ENCODE data around the gene SGCA. TPM values are rescaled to one million over a fixed set of nuclear protein-coding genes. Genes with fewer than 3 reads are reported as not detected.

SGCA gene
- total and polyA plus RNA-seq, 2 of the 13 experiments (the other 11 are each of a cell fraction or from before 2014, with no cell fraction given): not detected

- TF ChIP-seq TCF12 (IDR thresholded peaks at IDR 0.05) (no peak), TCF12 (CRISPR knock-in tag; IDR thresholded peaks at IDR 0.05) (no peak), RAD51 (IDR thresholded peaks at IDR 0.05; ENCODE audit: borderline replicate concordance) (no peak), ZNF678 (CRISPR knock-in tag; IDR thresholded peaks at IDR 0.05) (no peak), GMEB2 (CRISPR knock-in tag; IDR thresholded peaks at IDR 0.05; ENCODE audit: low read depth) (no peak), CSRNP1 (CRISPR knock-in tag; IDR thresholded peaks at IDR 0.05) (peak; percentile 62; the same call in 1 of the 2 replicates), ZNF468 (CRISPR knock-in tag; IDR thresholded peaks at IDR 0.05) (no peak), ZNF713 (CRISPR knock-in tag; IDR thresholded peaks at IDR 0.05) (no peak), ZC3H13 (CRISPR knock-in tag; IDR thresholded peaks at IDR 0.05) (0 out of 2 replicates have a peak, but pooled peaks have one; percentile 23), MXD3 (CRISPR knock-in tag; IDR thresholded peaks at IDR 0.05) (peak; percentile 56; the same call in 1 of the 2 replicates), CENPT (CRISPR knock-in tag; IDR thresholded peaks at IDR 0.05; ENCODE audit: low read depth) (no peak), NCOR1 (IDR thresholded peaks at IDR 0.05; ENCODE audit: borderline replicate concordance, low read length) (no peak), MIXL1 (CRISPR knock-in tag; IDR thresholded peaks at IDR 0.05) (no peak), NCOA2 (CRISPR knock-in tag; IDR thresholded peaks at IDR 0.05) (0 out of 2 replicates have a peak, but pooled peaks have one; percentile 18), TEAD2 (CRISPR knock-in tag; IDR thresholded peaks at IDR 0.05) (no peak), ZNF781 (CRISPR knock-in tag; IDR thresholded peaks at IDR 0.05; ENCODE audit: borderline replicate concordance, not compliant biosample characterization) (no peak), SNAPC4 (CRISPR knock-in tag; IDR thresholded peaks at IDR 0.05) (0 out of 2 replicates have a peak, but pooled peaks have one; percentile 35), ZNF740 (CRISPR knock-in tag; IDR thresholded peaks at IDR 0.05) (0 out of 2 replicates have a peak, but pooled peaks have one; percentile 58), RORA (CRISPR knock-in tag; IDR thresholded peaks at IDR 0.05) (no peak), NKX3-1 (CRISPR knock-in tag; IDR thresholded peaks at IDR 0.05) (no peak), ZEB1 (IDR thresholded peaks at IDR 0.05; ENCODE audit: insufficient replicate concordance, low read depth) (no peak)
These were observed 12.4 kb downstream of the SGCA start (continued) for GRCh38 chr17:50177983-50178834.
